Measurements from ENCODE around the gene FANCD2OS. TPM values are rescaled to one million over a fixed set of nuclear protein-coding genes. Genes with fewer than 3 reads are reported as not detected.
"Not testable (repeated sequence)": the region's sequence is repeated elsewhere in the genome, so short reads cannot be mapped to it uniquely, and the experiment has no call there.

The FANCD2OS gene
- total RNA-seq, 4 donors from 2014 or later, result not detected

DNA sequence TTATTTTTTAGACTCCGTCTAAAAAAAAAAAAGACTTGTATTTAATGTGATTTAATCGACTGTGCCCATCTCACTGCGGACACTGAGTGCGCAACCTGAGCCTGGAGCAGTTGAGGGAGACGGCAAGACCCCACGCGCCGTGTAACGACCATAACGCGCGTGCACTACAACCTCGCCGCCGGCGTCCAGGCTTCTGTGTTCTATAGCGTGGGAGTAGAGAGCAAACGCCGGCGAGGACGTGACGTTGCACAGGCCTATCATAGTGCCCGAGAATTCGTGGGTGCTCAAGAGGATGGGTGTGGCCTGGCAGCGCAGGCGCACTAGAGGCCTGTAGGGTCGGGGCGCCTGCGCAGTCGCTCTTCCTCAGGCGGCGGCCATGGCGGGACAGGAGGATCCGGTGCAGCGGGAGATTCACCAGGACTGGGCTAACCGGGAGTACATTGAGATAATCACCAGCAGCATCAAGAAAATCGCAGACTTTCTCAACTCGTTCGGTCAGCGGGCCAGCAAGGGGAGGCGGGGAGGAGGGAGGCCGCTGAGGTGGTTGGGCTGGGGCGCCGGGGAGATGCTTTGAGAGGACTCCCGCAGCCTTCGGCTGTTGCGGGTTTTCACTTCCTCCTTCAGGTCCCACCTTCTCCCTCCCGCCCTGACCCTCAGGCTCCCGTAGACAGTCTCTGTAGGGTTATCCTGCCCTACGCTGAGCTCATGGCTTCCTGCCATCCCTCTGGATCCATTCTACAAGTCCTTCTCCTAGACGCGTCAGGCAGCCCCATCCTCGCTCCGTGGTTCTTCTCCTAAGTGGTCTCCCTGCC, 7.5 kb upstream of the FANCD2OS start, which contains the start of gene BRK1:
TSS of gene BRK1 (plus strand) at position 350 of the 812 bp plus-strand sequence. CDS start at position 377, 27 bp downstream.
- Histone ChIP-seq H3K27ac (peak within 1 kb of the TSS; percentile 72 to 89 (median 78)), H3K4me1 (peaks cover 15 to 16% of the 10 kb centered on the region in 2 donors), H3K36me3 (peaks cover 0 to 8% of the 10 kb centered on the region in 2 donors), H3K9me3 (no peaks in the 10 kb centered on the region), H3K27me3 (no peaks in the 10 kb centered on the region), H3K4me3 (peak within 1 kb of the TSS; percentile 79 to 97 (median 89))
- peak; percentile 76 to 85 for TF ChIP-seq POLR2A (IDR thresholded peaks at IDR 0.05)
- TF ChIP-seq, protein P1, sequence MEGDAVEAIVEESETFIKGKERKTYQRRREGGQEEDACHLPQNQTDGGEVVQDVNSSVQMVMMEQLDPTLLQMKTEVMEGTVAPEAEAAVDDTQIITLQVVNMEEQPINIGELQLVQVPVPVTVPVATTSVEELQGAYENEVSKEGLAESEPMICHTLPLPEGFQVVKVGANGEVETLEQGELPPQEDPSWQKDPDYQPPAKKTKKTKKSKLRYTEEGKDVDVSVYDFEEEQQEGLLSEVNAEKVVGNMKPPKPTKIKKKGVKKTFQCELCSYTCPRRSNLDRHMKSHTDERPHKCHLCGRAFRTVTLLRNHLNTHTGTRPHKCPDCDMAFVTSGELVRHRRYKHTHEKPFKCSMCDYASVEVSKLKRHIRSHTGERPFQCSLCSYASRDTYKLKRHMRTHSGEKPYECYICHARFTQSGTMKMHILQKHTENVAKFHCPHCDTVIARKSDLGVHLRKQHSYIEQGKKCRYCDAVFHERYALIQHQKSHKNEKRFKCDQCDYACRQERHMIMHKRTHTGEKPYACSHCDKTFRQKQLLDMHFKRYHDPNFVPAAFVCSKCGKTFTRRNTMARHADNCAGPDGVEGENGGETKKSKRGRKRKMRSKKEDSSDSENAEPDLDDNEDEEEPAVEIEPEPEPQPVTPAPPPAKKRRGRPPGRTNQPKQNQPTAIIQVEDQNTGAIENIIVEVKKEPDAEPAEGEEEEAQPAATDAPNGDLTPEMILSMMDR (IDR thresholded peaks at IDR 0.05 in 4 of 5, conservative IDR thresholded peaks at IDR 0.05 in 1 of 5), result peak in 2 of 5 experiments; percentile 12 to 13
- ATAC-seq (peak; percentile 100), DNase-seq (peak; percentile 93 to 96)
- in situ Hi-C loops (cut with MboI; ENCODE audit: low sequenced_read_pairs in 4 of 4), result no loop called here
- intact Hi-C loops (cut with DNase I; ENCODE audit: low total_unique reads), result loop anchor here (1.0 to 10.0 kb wide), 5 partner anchors 26 to 183 kb away; partner anchors contain the start of genes CRELD1, FANCD2, TATDN2 and VHL

DNA sequence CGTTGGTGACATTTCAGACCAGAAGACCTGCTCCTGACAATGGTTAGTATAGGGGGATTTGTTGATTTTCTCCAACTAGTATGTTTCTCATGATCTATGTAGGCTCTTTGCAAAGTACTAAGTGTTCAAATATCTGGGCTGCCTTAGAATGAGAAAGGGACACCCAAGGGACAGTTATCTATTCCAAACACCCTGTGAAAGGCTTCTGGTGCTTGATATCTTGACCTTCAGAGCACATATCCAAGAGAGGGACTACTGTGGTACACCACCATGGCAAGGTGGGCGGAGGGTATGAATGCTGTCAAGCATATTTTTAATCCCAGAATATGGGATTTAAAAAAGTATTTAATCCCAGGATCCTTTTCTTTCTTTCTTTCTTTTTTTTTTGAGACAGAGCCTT, 1.1 kb downstream of the FANCD2OS start:
- in situ Hi-C loops (cut with MboI; ENCODE audit: low sequenced_read_pairs in 4 of 4), result no loop called here
- ATAC-seq (no peak), DNase-seq (no peak)

DNA sequence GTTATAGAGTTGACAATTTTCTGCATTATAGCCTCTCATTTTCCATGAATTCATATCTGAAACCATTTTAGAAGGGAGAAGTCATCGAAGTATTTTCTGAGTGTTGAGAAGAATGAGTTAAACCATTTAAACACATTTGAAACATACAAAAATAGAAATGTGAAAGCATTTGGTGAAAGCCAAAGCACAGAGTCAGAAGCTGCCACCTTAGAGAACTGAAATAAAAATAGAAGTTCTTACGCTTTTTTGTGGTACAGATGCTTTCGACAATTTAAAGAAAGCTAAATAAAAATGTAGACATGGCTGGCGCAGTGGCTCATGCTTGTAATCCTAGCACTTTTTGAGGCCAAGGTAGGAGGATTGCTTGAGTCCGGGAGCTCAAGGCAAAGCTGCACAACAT, 9.0 kb downstream of the FANCD2OS start:
- intact Hi-C loops (cut with DNase I; ENCODE audit: low total_unique reads), result no loop called here
- Histone ChIP-seq H3K27ac (no peak overlapping the region), H3K9me3 (no peaks in the 10 kb centered on the region), H3K4me3 (no peak overlapping the region), H3K27me3 (no peaks in the 10 kb centered on the region), H3K36me3 (no peaks in the 10 kb centered on the region), H3K4me1 (no peaks in the 10 kb centered on the region)
- in situ Hi-C loops (cut with MboI; ENCODE audit: low sequenced_read_pairs in 4 of 4), result no loop called here
- TF ChIP-seq, protein P1 (IDR thresholded peaks at IDR 0.05 in 4 of 5, conservative IDR thresholded peaks at IDR 0.05 in 1 of 5), result no peak
- no peak for TF ChIP-seq POLR2A (IDR thresholded peaks at IDR 0.05)
- DNase-seq, result no peak
- no peak for ATAC-seq

More for the DNA sequence above, 1.1 kb downstream of the FANCD2OS start:
- no peak for TF ChIP-seq POLR2A (IDR thresholded peaks at IDR 0.05)
- TF ChIP-seq, protein P1 (IDR thresholded peaks at IDR 0.05 in 4 of 5, conservative IDR thresholded peaks at IDR 0.05 in 1 of 5), result no peak
- no peak overlapping the region for H3K27ac ChIP-seq
- no peaks in the 10 kb centered on the region for H3K36me3 ChIP-seq
- intact Hi-C loops (cut with DNase I; ENCODE audit: low total_unique reads), result no loop called here
- H3K27me3 ChIP-seq, result no peaks in the 10 kb centered on the region
- no peaks in the 10 kb centered on the region for H3K9me3 ChIP-seq
- H3K4me1 ChIP-seq, result no peaks in the 10 kb centered on the region
- no peak overlapping the region for H3K4me3 ChIP-seq

- Histone ChIP-seq H3K4me1 (no peaks in the 10 kb centered on the region), H3K27ac (no peak overlapping the region), H3K36me3 (no peaks in the 10 kb centered on the region), H3K27me3 (no peaks in the 10 kb centered on the region), H3K4me3 (no peak overlapping the region), H3K9me3 (no peaks in the 10 kb centered on the region)
- in situ Hi-C loops (cut with MboI; ENCODE audit: low sequenced_read_pairs in 4 of 4), result no loop called here
- ATAC-seq (no peak), DNase-seq (no peak)
- intact Hi-C loops (cut with DNase I; ENCODE audit: low total_unique reads), result no loop called here
- no peak for TF ChIP-seq POLR2A (IDR thresholded peaks at IDR 0.05)
- TF ChIP-seq, protein P1 (IDR thresholded peaks at IDR 0.05 in 4 of 5, conservative IDR thresholded peaks at IDR 0.05 in 1 of 5), result no peak
Observed at GRCh38 chr3:10093678-10094077, 14.4 kb downstream of the FANCD2OS start.

DNA sequence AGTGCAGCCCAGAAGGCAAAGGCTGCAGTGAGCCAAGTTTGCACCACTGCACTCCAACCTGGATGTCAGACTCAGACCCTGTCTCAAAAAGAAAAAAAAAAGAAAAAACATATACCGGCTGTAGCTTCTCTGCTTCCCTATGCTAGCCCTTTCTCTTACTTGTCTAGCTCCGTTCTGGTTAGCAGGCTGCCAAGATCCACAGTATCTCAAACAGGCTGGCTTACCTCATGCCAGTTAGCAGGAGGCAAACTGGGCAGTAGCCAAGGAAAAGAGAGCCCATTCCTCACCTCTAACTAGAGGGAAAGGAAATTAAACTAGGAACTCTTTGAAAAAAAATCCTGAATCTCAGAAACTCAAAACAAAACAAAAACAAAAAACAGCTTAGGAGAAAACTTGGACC, 16.7 kb downstream of the FANCD2OS start:
- H3K27ac ChIP-seq; DNase-seq; H3K4me1 ChIP-seq; H3K36me3 ChIP-seq; intact Hi-C loops (cut with DNase I; ENCODE audit: low total_unique reads); H3K27me3 ChIP-seq; H3K9me3 ChIP-seq; in situ Hi-C loops (cut with MboI; ENCODE audit: low sequenced_read_pairs in 4 of 4); H3K4me3 ChIP-seq; ATAC-seq: not testable (repeated sequence)

- DNase-seq; H3K9me3 ChIP-seq; H3K4me1 ChIP-seq; H3K4me3 ChIP-seq; intact Hi-C loops (cut with DNase I; ENCODE audit: low total_unique reads); H3K27ac ChIP-seq; H3K36me3 ChIP-seq; H3K27me3 ChIP-seq; in situ Hi-C loops (cut with MboI; ENCODE audit: low sequenced_read_pairs in 4 of 4); ATAC-seq: not testable (repeated sequence)
Observed at GRCh38 chr3:10090774-10091173, 17.3 kb downstream of the FANCD2OS start.
